Kidney (tissue), 14 donors: ENCODE results near the gene PCDHA7. TPM values are rescaled to one million over a fixed set of nuclear protein-coding genes. Genes with fewer than 3 reads are reported as not detected.
"Not testable (repeated sequence)": the region's sequence is repeated elsewhere in the genome, so short reads cannot be mapped to it uniquely, and the experiment has no call there.

ENCODE experiments used
- DNase-seq, 5 donors: peaks; one replicate each; pipeline ENCODE4 v3.0.0-alpha.2; 2013 to 2020
- FAIRE-seq: peaks from 2 replicates; lab custom pipeline; 2012; peaks lifted over from hg19 to GRCh38; lab: Jason Lieb, UNC
- H3K27ac ChIP-seq, 2 donors: one replicate each; pipeline ENCODE4 v1.7.0; 2013; ENCODE audit warnings: low read depth in 2 of 2, low read length in 2 of 2, inconsistent platforms in 1 of 2
- H3K27me3 ChIP-seq: one replicate; pipeline ENCODE4 v1.7.1; 2013; ENCODE audit warnings: low read length, inconsistent platforms; ENCODE audit not compliant: control insufficient read depth, insufficient read depth
- H3K36me3 ChIP-seq, 3 donors: one replicate each; pipeline versions ENCODE4 v1.7.0 to v1.7.1; 2013; ENCODE audit warnings: low read length in 3 of 3, control low read depth in 1 of 3, inconsistent platforms in 1 of 3; ENCODE audit not compliant: insufficient read depth in 3 of 3, control insufficient read depth in 2 of 3
- H3K4me1 ChIP-seq, 3 donors: one replicate each; pipeline versions ENCODE4 v1.7.0 to v1.7.1; 2013; ENCODE audit warnings: low read length in 3 of 3, inconsistent platforms in 1 of 3, low read depth in 1 of 3; ENCODE audit not compliant: control insufficient read depth in 2 of 3, insufficient read depth in 2 of 3
- H3K4me3 ChIP-seq, 3 donors: one replicate each; pipeline versions ENCODE4 v1.7.0 to v1.8.1; 2013; ENCODE audit warnings: low read length in 3 of 3, control low read depth in 1 of 3, inconsistent platforms in 1 of 3
- H3K9ac ChIP-seq, 3 donors: one replicate each; pipeline versions ENCODE4 v1.7.0 to v1.7.1; 2013; ENCODE audit warnings: low read length in 3 of 3, control low read depth in 1 of 3, inconsistent platforms in 1 of 3
- H3K9me3 ChIP-seq, 3 donors: one replicate each; pipeline versions ENCODE4 v1.7.0 to v1.7.1; 2013; ENCODE audit warnings: low read length in 3 of 3, control low read depth in 1 of 3, inconsistent platforms in 1 of 3; ENCODE audit not compliant: control insufficient read depth in 2 of 3, insufficient read depth in 1 of 3
- CTCF ChIP-seq: IDR thresholded peaks from 3 replicates; pipeline ENCODE4 v1.5.1; 2012; ENCODE audit warnings: mild to moderate bottlenecking, moderate library complexity, borderline replicate concordance; ENCODE audit not compliant: insufficient read depth; ENCODE audit errors: extremely low read depth
- intact Hi-C: fragments of 100-400 bp; cut with DNase I; formaldehyde crosslinking; loops from one replicate; pipeline ENCODE4 v1.11.1; 2022
- polyA plus RNA-seq: library from polyadenylated mRNA; stranded (reverse); fragments of 350-450 nt; fragmentation: Illumina TruSeq; extraction: RNeasy Lipid Tissue Mini Kit (QIAGEN cat#74804); gene quantifications from one replicate; pipeline ENCODE4 v1.2.3, GENCODE V29; 2014; ENCODE audit warnings: low read depth, low replicate concordance; ENCODE audit not compliant: insufficient read depth
- total RNA-seq: library from RNA; stranded (reverse); fragmentation: NEBNext Ultra II Directional; extraction: Animal tissue kit (Norgen Biotek cat#: 25700); gene quantifications from one replicate; pipeline ENCODE4 v1.2.1, GENCODE V29; 2021
- donor health status: control.
- donor health status: control.
- donor health status: control.
- donor health status: control.
- donor health status: control.
- donor health status: DM: yes; HTN: yes; CAD: no.
- donor health status: Normal renal cell carcinoma (clear cell type).

PCDHA7 gene
- total and polyA plus RNA-seq, 2 donors from 2014 or later, result 0.62 to 1.1 TPM

- H3K4me3 ChIP-seq, result no peak overlapping the region
- DNase-seq (no peak), FAIRE-seq (no peak)
- no peak overlapping the region for H3K9ac ChIP-seq
- no peaks in the 10 kb centered on the region for H3K9me3 ChIP-seq
- H3K36me3 ChIP-seq, result no peaks in the 10 kb centered on the region
- no peak for TF ChIP-seq CTCF
- no peaks in the 10 kb centered on the region for H3K27me3 ChIP-seq
- no peaks in the 10 kb centered on the region for H3K4me1 ChIP-seq
- no peak overlapping the region for H3K27ac ChIP-seq
- intact Hi-C loops, result no loop called here
Observed at GRCh38 chr5:140823475-140823874, 10.6 kb upstream of the PCDHA7 start.

GRCh38 chr5:140827704-140828361, 6.2 kb upstream of the PCDHA7 start, which contains the start of gene PCDHA6:
Gene PCDHA6, plus strand, starts transcription at chr5:140827960. Its CDS starts 132 bp downstream, at chr5:140828092.
- intact Hi-C loops, result no loop called here
- TF ChIP-seq CTCF, result no peak
- Histone ChIP-seq H3K4me1 (no peaks in the 10 kb centered on the region), H3K36me3 (no peaks in the 10 kb centered on the region), H3K27me3 (no peaks in the 10 kb centered on the region), H3K9ac (no peak within 1 kb of the TSS), H3K27ac (no peak within 1 kb of the TSS), H3K9me3 (no peaks in the 10 kb centered on the region), H3K4me3 (peak within 1 kb of the TSS in 2 of 3 donors; percentile 7 to 39)
- DNase-seq, result peak in 1 of 5 donors; percentile 5
- no peak for FAIRE-seq

GRCh38 chr5:140828362-140828737, 5.7 kb upstream of the PCDHA7 start:
- TF ChIP-seq CTCF, result no peak
- no peak for FAIRE-seq
- Histone ChIP-seq H3K9ac (no peak overlapping the region), H3K9me3 (no peaks in the 10 kb centered on the region), H3K4me1 (no peaks in the 10 kb centered on the region), H3K36me3 (no peaks in the 10 kb centered on the region), H3K27ac (no peak overlapping the region), H3K27me3 (no peaks in the 10 kb centered on the region), H3K4me3 (peak overlapping the region in 2 of 3 donors; percentile 7 to 39)
- intact Hi-C loops, result no loop called here
- DNase-seq, result no peak

GRCh38 chr5:140829511-140830501, 4.3 kb upstream of the PCDHA7 start:
- H3K4me1 ChIP-seq, H3K27me3 ChIP-seq, H3K4me3 ChIP-seq, H3K9ac ChIP-seq, FAIRE-seq, H3K27ac ChIP-seq, H3K36me3 ChIP-seq, DNase-seq, intact Hi-C loops, H3K9me3 ChIP-seq: not testable (repeated sequence)

GRCh38 chr5:140834439-140835008, 455 bp downstream of the PCDHA7 start:
- FAIRE-seq, H3K36me3 ChIP-seq, H3K4me1 ChIP-seq, H3K9ac ChIP-seq, H3K27me3 ChIP-seq, DNase-seq, intact Hi-C loops, H3K27ac ChIP-seq: not testable (repeated sequence)
- H3K9me3 ChIP-seq, result peaks cover 0 to 13% (median 8%) of the 10 kb centered on the region in 3 donors
- H3K4me3 ChIP-seq, result peak overlapping the region in 2 of 3 donors; percentile 2 to 22
